Muscle layer of colon (tissue), 2 donors: ENCODE data around the gene CBX3.
"Not testable (repeated sequence)": the region's sequence is repeated elsewhere in the genome, so short reads cannot be mapped to it uniquely, and the experiment has no call there.

Experiments
- H3K27ac ChIP-seq: one replicate; pipeline ENCODE4 v1.7.0; 2013; ENCODE audit warnings: low read depth, mild to moderate bottlenecking, low read length, moderate library complexity
- H3K27me3 ChIP-seq, 2 donors: one replicate each; pipeline ENCODE4 v1.7.0; 2013; ENCODE audit warnings: low read length in 2 of 2, mild to moderate bottlenecking in 2 of 2; ENCODE audit not compliant: insufficient read depth in 2 of 2, control insufficient read depth in 1 of 2
- H3K36me3 ChIP-seq: one replicate; pipeline ENCODE4 v1.7.0; 2013; ENCODE audit warnings: mild to moderate bottlenecking, low read length; ENCODE audit not compliant: insufficient read depth
- H3K4me1 ChIP-seq: one replicate; pipeline ENCODE4 v1.7.0; 2013; ENCODE audit warnings: mild to moderate bottlenecking, low read length; ENCODE audit not compliant: insufficient read depth
- H3K4me3 ChIP-seq, 2 donors: one replicate each; pipeline ENCODE4 v1.7.0; 2013; ENCODE audit warnings: low read length in 2 of 2, low read depth in 1 of 2, mild to moderate bottlenecking in 1 of 2, moderate library complexity in 1 of 2
- H3K9ac ChIP-seq: one replicate; pipeline ENCODE4 v1.7.0; 2013; ENCODE audit warnings: low read length
- H3K9me3 ChIP-seq: one replicate; pipeline ENCODE4 v1.7.0; 2013; ENCODE audit warnings: mild to moderate bottlenecking, low read length
- donor health status: abdominal sarcoma.
- donor health status: Adenocarcinoma of cecum.

Gene CBX3

GRCh38 chr7:26201247-26202018, at the start of gene CBX3:
Gene CBX3 (plus strand): TSS chr7:26201745. CDS start chr7:26202999, 1,254 bp downstream.
- Histone ChIP-seq H3K9ac (peak within 1 kb of the TSS; percentile 100), H3K27ac (peak within 1 kb of the TSS; percentile 100), H3K9me3 (no peaks in the 10 kb centered on the region), H3K27me3 (no peaks in the 10 kb centered on the region), H3K4me3 (peak within 1 kb of the TSS; percentile 90 to 99), H3K4me1 (peaks cover 38% of the 10 kb centered on the region), H3K36me3 (peaks cover 14% of the 10 kb centered on the region)

- H3K36me3 ChIP-seq: no peaks in the 10 kb centered on the region
- H3K4me3 ChIP-seq: peak within 1 kb of the TSS in 1 of 2 donors; percentile 41
- H3K9me3 ChIP-seq: no peaks in the 10 kb centered on the region
- H3K9ac ChIP-seq: no peak within 1 kb of the TSS
- no peaks in the 10 kb centered on the region for H3K4me1 ChIP-seq
- H3K27ac ChIP-seq: no peak within 1 kb of the TSS
- H3K27me3 ChIP-seq: peaks cover 23 to 24% of the 10 kb centered on the region in 2 donors
These were observed 49.4 kb upstream of the CBX3 start, which contains the start of gene NFE2L3 for GRCh38 chr7:26151953-26152781. Gene NFE2L3 (plus strand): TSS chr7:26152198. CDS start chr7:26152499, 301 bp downstream.

GRCh38 chr7:26152782-26153240, 48.7 kb upstream of the CBX3 start:
- H3K4me3 ChIP-seq, H3K27ac ChIP-seq, H3K9me3 ChIP-seq, H3K4me1 ChIP-seq, H3K9ac ChIP-seq, H3K36me3 ChIP-seq: not testable (repeated sequence)
- H3K27me3 ChIP-seq: peaks cover 23 to 24% of the 10 kb centered on the region in 2 donors

GRCh38 chr7:26153241-26153822, 48.2 kb upstream of the CBX3 start:
- no peak overlapping the region for H3K9ac ChIP-seq
- H3K36me3 ChIP-seq: no peaks in the 10 kb centered on the region
- H3K27ac ChIP-seq: no peak overlapping the region
- H3K4me1 ChIP-seq: no peaks in the 10 kb centered on the region
- peaks cover 23 to 24% of the 10 kb centered on the region in 2 donors for H3K27me3 ChIP-seq
- no peaks in the 10 kb centered on the region for H3K9me3 ChIP-seq
- no peak overlapping the region for H3K4me3 ChIP-seq

- Histone ChIP-seq H3K27ac (no peak overlapping the region), H3K36me3 (no peaks in the 10 kb centered on the region), H3K4me1 (no peaks in the 10 kb centered on the region), H3K9ac (no peak overlapping the region), H3K27me3 (peaks cover 23 to 24% of the 10 kb centered on the region in 2 donors), H3K4me3 (no peak overlapping the region), H3K9me3 (no peaks in the 10 kb centered on the region)
These were observed 47.4 kb upstream of the CBX3 start for GRCh38 chr7:26153823-26154783.

- H3K27ac ChIP-seq: no peak overlapping the region
- no peak overlapping the region for H3K9ac ChIP-seq
- H3K4me3 ChIP-seq: no peak overlapping the region
- H3K36me3 ChIP-seq: no peaks in the 10 kb centered on the region
- H3K27me3 ChIP-seq: peaks cover 23 to 24% of the 10 kb centered on the region in 2 donors
- H3K9me3 ChIP-seq: no peaks in the 10 kb centered on the region
- no peaks in the 10 kb centered on the region for H3K4me1 ChIP-seq
These were observed 45.8 kb upstream of the CBX3 start for GRCh38 chr7:26155531-26156375.

GRCh38 chr7:26156451-26157420, 44.8 kb upstream of the CBX3 start:
- Histone ChIP-seq H3K4me3 (no peak overlapping the region), H3K4me1 (no peaks in the 10 kb centered on the region), H3K9me3 (no peaks in the 10 kb centered on the region), H3K9ac (no peak overlapping the region), H3K36me3 (no peaks in the 10 kb centered on the region), H3K27me3 (peaks cover 16 to 24% of the 10 kb centered on the region in 2 donors), H3K27ac (no peak overlapping the region)

GRCh38 chr7:26157520-26158105, 43.9 kb upstream of the CBX3 start:
- Histone ChIP-seq H3K27ac (no peak overlapping the region), H3K36me3 (no peaks in the 10 kb centered on the region), H3K9me3 (no peaks in the 10 kb centered on the region), H3K27me3 (peaks cover 16 to 21% of the 10 kb centered on the region in 2 donors), H3K4me1 (no peaks in the 10 kb centered on the region), H3K4me3 (no peak overlapping the region), H3K9ac (no peak overlapping the region)

GRCh38 chr7:26159243-26159642, 42.3 kb upstream of the CBX3 start:
- Histone ChIP-seq H3K9me3 (no peaks in the 10 kb centered on the region), H3K4me3 (no peak overlapping the region), H3K9ac (no peak overlapping the region), H3K36me3 (no peaks in the 10 kb centered on the region), H3K4me1 (no peaks in the 10 kb centered on the region), H3K27me3 (peaks cover 2 to 5% of the 10 kb centered on the region in 2 donors), H3K27ac (no peak overlapping the region)
